GM23338 (cell line): ENCODE measurements around the gene TCP11L2. TPM values are rescaled to one million over a fixed set of nuclear protein-coding genes. Genes with fewer than 3 reads are reported as not detected.

ENCODE experiments used
- ATAC-seq: fragments of 200-7000 bp; cut with Tn5 transposase; 3 replicates; pipeline ENCODE4 v1.9.1; 2020
- DNase-seq: peaks from one replicate; pipeline ENCODE4 v3.0.0-alpha.2; 2015; ENCODE audit warnings: low spot score
- H2AFZ ChIP-seq: fragments of 200-600 bp; sonication (generic); 2 replicates; pipeline ENCODE4 v1.8.0; 2016; ENCODE audit warnings: antibody characterized with exemption, mild to moderate bottlenecking, moderate library complexity
- H3F3A ChIP-seq: fragments of 200-600 bp; sonication (generic); replicated peaks from 2 replicates; pipeline ENCODE4 v1.8.0; 2017; ENCODE audit warnings: antibody characterized with exemption, mixed run types, low read depth
- H3K27ac ChIP-seq: fragments of 200-600 bp; sonication (generic); 2 replicates; pipeline ENCODE4 v1.6.1; 2016; ENCODE audit warnings: low read depth
- H3K27me3 ChIP-seq: fragments of 200-600 bp; sonication (generic); 2 replicates; pipeline ENCODE4 v1.8.0; 2016; ENCODE audit warnings: mild to moderate bottlenecking, mixed run types, moderate library complexity; ENCODE audit not compliant: insufficient read depth
- H3K36me3 ChIP-seq: fragments of 200-600 bp; sonication (generic); 2 replicates; pipeline ENCODE4 v1.8.0; 2016; ENCODE audit warnings: mild to moderate bottlenecking; ENCODE audit not compliant: insufficient read depth
- H3K4me1 ChIP-seq: fragments of 200-600 bp; sonication (generic); 2 replicates; pipeline ENCODE4 v1.8.0; 2016; ENCODE audit warnings: mild to moderate bottlenecking, moderate library complexity; ENCODE audit not compliant: insufficient read depth
- H3K4me2 ChIP-seq: fragments of 200-600 bp; sonication (generic); 2 replicates; pipeline ENCODE4 v1.7.1; 2017; ENCODE audit warnings: mixed run types
- H3K4me3 ChIP-seq: fragments of 200-600 bp; sonication (generic); 2 replicates; pipeline ENCODE4 v1.6.1; 2016; ENCODE audit warnings: mixed run types
- H3K79me2 ChIP-seq: fragments of 200-600 bp; sonication (generic); replicated peaks from 2 replicates; pipeline ENCODE4 v1.8.0; 2017; ENCODE audit warnings: mild to moderate bottlenecking; ENCODE audit not compliant: insufficient read depth
- H3K9me2 ChIP-seq: fragments of 200-600 bp; sonication (generic); 2 replicates; pipeline ENCODE4 v1.8.0; 2017; ENCODE audit not compliant: insufficient read depth
- H4K20me1 ChIP-seq: fragments of 200-600 bp; sonication (generic); replicated peaks from 2 replicates; pipeline ENCODE4 v1.8.0; 2017; ENCODE audit warnings: mild to moderate bottlenecking; ENCODE audit not compliant: insufficient read depth
- H3K27ac Mint-ChIP-seq: 2 replicates; pipeline ENCODE4 v1.8.0; 2020; ENCODE audit warnings: inconsistent platforms, mild to moderate bottlenecking, moderate library complexity, mixed read lengths
- H3K27me3 Mint-ChIP-seq: 3 replicates; pipeline ENCODE4 v1.8.0; 2022; ENCODE audit warnings: low read depth, mild to moderate bottlenecking, moderate library complexity, mixed read lengths, inconsistent platforms; ENCODE audit not compliant: insufficient read depth, poor library complexity
- H3K36me3 Mint-ChIP-seq: 3 replicates; pipeline ENCODE4 v1.8.0; 2021; ENCODE audit warnings: low read depth, mild to moderate bottlenecking, inconsistent platforms, moderate library complexity, mixed read lengths
- H3K4me1 Mint-ChIP-seq: 3 replicates; pipeline ENCODE4 v1.8.0; 2020; ENCODE audit warnings: mild to moderate bottlenecking, inconsistent platforms, mixed read lengths
- H3K4me3 Mint-ChIP-seq: 3 replicates; pipeline ENCODE4 v1.8.0; 2021; ENCODE audit warnings: moderate library complexity, mild to moderate bottlenecking, inconsistent platforms, mixed read lengths
- H3K9me3 Mint-ChIP-seq: 3 replicates; pipeline ENCODE4 v1.8.0; 2020; ENCODE audit warnings: moderate library complexity, mild to moderate bottlenecking, inconsistent platforms, mixed read lengths
- CREB1 ChIP-seq: fragments of 250-450 bp; sonication (Bioruptor Pico); IDR thresholded peaks from 2 replicates; pipeline ENCODE4 v1.5.0; 2020; ENCODE audit warnings: low read depth, mild to moderate bottlenecking, moderate library complexity
- ETS1 ChIP-seq: IDR thresholded peaks from 2 replicates; pipeline ENCODE4 v1.6.1; 2016; ENCODE audit warnings: antibody characterized with exemption
- EZH2 ChIP-seq: fragments of 200-600 bp; sonication (generic); IDR thresholded peaks from one replicate; pipeline ENCODE4 v1.8.0; 2017; ENCODE audit warnings: antibody characterized with exemption, mild to moderate bottlenecking, low read depth; ENCODE audit not compliant: unreplicated experiment
- POLR2AphosphoS5 ChIP-seq: IDR thresholded peaks from 2 replicates; pipeline ENCODE4 v1.6.1; 2016; ENCODE audit warnings: antibody characterized with exemption, low read depth
- ZNF114 ChIP-seq: fragments of 250-450 bp; sonication (Bioruptor Pico); IDR thresholded peaks from 2 replicates; pipeline ENCODE4 v1.5.0; 2020; ENCODE audit warnings: mild to moderate bottlenecking, moderate library complexity
- ZNF462 ChIP-seq: fragments of 250-450 bp; sonication (Bioruptor Pico); IDR thresholded peaks from 2 replicates; pipeline ENCODE4 v1.5.0; 2020; ENCODE audit warnings: mild to moderate bottlenecking, moderate library complexity
- polyA plus RNA-seq: library from polyadenylated mRNA; unstranded; fragments of >200 nt; fragmentation: Nextera tagmentation; extraction: Ambion mirVana; gene quantifications from 2 replicates; pipeline ENCODE4 v1.2.1, GENCODE V29; 2016
- total RNA-seq: library from RNA; depleted of rRNA; stranded (reverse); fragments of >200 nt; shearing (Covaris generic); gene quantifications from 2 replicates; pipeline ENCODE4 v1.2.3, GENCODE V29; 2014
- TF ChIP-seq, protein P1 (sequence below), 2 experiments: fragments of 200-600 bp in 1 of 2; sonication (generic) in 1 of 2; conservative IDR thresholded peaks; 2 replicates each; pipeline versions ENCODE4 v1.5.1 to v1.6.1; 2016 to 2017; ENCODE audit warnings: antibody characterized with exemption in 2 of 2, low read depth in 2 of 2, mild to moderate bottlenecking in 2 of 2, moderate library complexity in 1 of 2

TCP11L2 gene
- total and polyA plus RNA-seq, 2 experiments from 2014 or later = 1.4 to 4.4 TPM

GRCh38 chr12:106303202-106303820 is 778 bp downstream of the TCP11L2 start:
- H3K9me2 ChIP-seq = no peaks in the 10 kb centered on the region

DNA sequence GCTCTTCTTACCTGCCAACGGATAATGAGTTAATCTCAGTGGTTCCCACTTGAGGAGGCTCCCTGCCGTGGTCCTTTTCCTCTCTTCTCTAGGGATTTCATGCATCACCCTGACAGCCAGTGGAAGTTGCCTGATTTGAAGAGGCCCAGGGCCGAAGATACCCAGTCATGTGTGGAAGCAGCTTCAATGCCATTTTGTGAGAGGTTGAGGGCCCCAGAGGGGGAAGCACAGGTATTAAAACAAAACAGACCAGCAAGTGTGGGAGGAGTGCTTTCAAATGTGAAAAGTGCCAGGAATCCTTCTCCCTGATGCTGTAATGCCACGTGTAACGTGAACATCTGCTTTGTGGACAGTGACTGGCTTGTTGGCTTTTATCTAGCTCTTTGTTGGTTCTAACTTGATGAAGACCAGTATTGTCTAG is 1.5 kb downstream of the TCP11L2 start:
- no peak for DNase-seq
- Mint-ChIP-seq H3K27ac (no peak overlapping the region), H3K4me1 (peaks cover 37% of the 10 kb centered on the region), H3K9me3 (no peaks in the 10 kb centered on the region), H3K36me3 (no peaks in the 10 kb centered on the region; the same call in 2 of the 3 replicates), H3K4me3 (peak overlapping the region; percentile 86), H3K27me3 (peaks cover 6% of the 10 kb centered on the region)
- Histone ChIP-seq H3F3A (no peaks in the 10 kb centered on the region; the same call in 1 of the 2 replicates), H3K27ac (no peak overlapping the region), H3K27me3 (no peaks in the 10 kb centered on the region), H4K20me1 (no peaks in the 10 kb centered on the region; the same call in 1 of the 2 replicates), H2AFZ (0 out of 2 replicates have a peak overlapping the region, but pooled peaks have one; percentile 9), H3K79me2 (no peaks in the 10 kb centered on the region), H3K4me3 (peak overlapping the region; percentile 97; the same call in 1 of the 2 replicates), H3K36me3 (no peaks in the 10 kb centered on the region), H3K4me2 (peak overlapping the region; percentile 93), H3K9me2 (no peaks in the 10 kb centered on the region), H3K4me1 (peaks cover 18% of the 10 kb centered on the region; the same call in 1 of the 2 replicates)
- ATAC-seq = no peak
- TF ChIP-seq CREB1 (CRISPR knock-in tag) = no peak
- TF ChIP-seq ETS1 = no peak
- TF ChIP-seq POLR2AphosphoS5 = no peak
- no peak for TF ChIP-seq ZNF114 (CRISPR knock-in tag)
- TF ChIP-seq, protein P1, sequence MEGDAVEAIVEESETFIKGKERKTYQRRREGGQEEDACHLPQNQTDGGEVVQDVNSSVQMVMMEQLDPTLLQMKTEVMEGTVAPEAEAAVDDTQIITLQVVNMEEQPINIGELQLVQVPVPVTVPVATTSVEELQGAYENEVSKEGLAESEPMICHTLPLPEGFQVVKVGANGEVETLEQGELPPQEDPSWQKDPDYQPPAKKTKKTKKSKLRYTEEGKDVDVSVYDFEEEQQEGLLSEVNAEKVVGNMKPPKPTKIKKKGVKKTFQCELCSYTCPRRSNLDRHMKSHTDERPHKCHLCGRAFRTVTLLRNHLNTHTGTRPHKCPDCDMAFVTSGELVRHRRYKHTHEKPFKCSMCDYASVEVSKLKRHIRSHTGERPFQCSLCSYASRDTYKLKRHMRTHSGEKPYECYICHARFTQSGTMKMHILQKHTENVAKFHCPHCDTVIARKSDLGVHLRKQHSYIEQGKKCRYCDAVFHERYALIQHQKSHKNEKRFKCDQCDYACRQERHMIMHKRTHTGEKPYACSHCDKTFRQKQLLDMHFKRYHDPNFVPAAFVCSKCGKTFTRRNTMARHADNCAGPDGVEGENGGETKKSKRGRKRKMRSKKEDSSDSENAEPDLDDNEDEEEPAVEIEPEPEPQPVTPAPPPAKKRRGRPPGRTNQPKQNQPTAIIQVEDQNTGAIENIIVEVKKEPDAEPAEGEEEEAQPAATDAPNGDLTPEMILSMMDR (conservative IDR thresholded peaks at IDR 0.05; ENCODE audit: low read depth in 2 of 2) = no peak
- no peak for TF ChIP-seq ZNF462 (CRISPR knock-in tag)

More at GRCh38 chr12:106303202-106303820, 778 bp downstream of the TCP11L2 start:
- Mint-ChIP-seq H3K36me3 (no peaks in the 10 kb centered on the region; the same call in 2 of the 3 replicates), H3K27ac (no peak overlapping the region; the same call in 1 of the 2 replicates), H3K4me1 (peaks cover 33% of the 10 kb centered on the region), H3K27me3 (peaks cover 6% of the 10 kb centered on the region), H3K4me3 (peak overlapping the region; percentile 86), H3K9me3 (no peaks in the 10 kb centered on the region)
- Histone ChIP-seq H3K4me3 (peak overlapping the region; percentile 97), H2AFZ (peak overlapping the region; percentile 98), H3K36me3 (no peaks in the 10 kb centered on the region), H3K4me2 (peak overlapping the region; percentile 93), H3K27ac (no peak overlapping the region), H4K20me1 (no peaks in the 10 kb centered on the region; the same call in 1 of the 2 replicates), H3F3A (no peaks in the 10 kb centered on the region; the same call in 1 of the 2 replicates), H3K79me2 (no peaks in the 10 kb centered on the region), H3K4me1 (peaks cover 18% of the 10 kb centered on the region; the same call in 1 of the 2 replicates), H3K27me3 (no peaks in the 10 kb centered on the region)
- peak; percentile 92 for DNase-seq
- TF ChIP-seq, protein P1 (conservative IDR thresholded peaks at IDR 0.05; ENCODE audit: low read depth in 2 of 2) = 0 out of 4 replicates have a peak, but pooled peaks of 1 of the 2 experiments have one; percentile 8
- TF ChIP-seq EZH2 = no peak
- peak; percentile 84 for ATAC-seq
